HG03135 (cell line): Measurements from ENCODE around the gene ADAM30.

Experiments used
- ATAC-seq: cut with Tn5 transposase; IDR thresholded peaks from one replicate; pipeline ENCODE4 v1.9.1; 2021; ENCODE audit warnings: mild to moderate bottlenecking, moderate library complexity; ENCODE audit not compliant: unreplicated experiment

The ADAM30 gene

DNA sequence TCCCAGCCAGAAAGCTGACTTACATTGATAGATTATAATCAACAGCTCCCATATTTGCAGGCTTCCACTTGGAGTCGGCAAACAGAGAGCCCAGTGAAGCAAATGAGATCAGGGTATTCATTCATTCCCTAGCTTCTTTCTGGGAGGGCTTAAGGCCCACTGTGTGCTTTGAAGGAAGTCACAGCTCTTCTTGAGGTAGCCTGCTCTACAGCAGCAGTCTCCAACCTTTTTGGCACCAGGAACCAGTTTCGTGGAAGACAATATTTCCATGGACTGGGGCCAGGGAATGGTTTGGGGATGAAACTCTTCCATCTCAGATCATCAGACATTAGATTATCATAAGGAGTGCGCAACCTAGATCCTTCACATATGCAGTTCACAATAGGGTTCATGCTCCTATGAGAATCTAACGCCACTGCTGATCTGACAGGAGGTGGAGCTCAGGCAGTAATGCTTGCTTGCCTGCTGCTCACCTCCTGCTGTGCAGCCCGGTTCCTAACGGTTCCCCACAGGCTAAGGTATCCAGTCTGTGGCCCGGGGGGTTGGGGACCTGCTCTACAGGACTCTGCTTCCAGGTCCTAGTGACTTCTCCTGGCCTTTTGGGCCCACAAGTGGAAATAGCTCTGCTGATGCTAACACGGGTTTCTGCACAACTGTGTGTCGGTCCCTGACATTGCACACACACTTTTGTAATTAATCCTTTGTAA is 13.7 kb upstream of the ADAM30 start:
- no peak for ATAC-seq

DNA sequence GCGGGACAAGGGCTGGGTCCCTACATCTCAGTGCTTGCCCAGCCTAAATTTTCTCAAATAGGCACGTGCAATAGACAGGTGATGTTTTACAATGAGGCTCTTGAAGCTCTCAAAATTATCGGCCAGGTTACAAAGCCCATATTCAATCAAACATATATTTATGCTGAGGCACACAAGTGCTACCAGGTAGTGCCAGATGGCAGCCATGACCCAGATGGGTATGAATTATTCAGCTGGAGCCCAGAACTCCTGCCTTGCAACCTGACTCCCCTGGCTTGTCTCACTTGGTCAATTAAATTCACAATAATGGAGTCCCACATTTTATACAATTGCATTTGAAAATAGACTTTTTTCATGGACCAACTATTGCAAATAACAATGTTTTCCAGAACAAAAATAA is 12.3 kb upstream of the ADAM30 start:
- ATAC-seq: no peak

- no peak for ATAC-seq
These were observed 10.8 kb upstream of the ADAM30 start for GRCh38 chr1:119906927-119907652.

GRCh38 chr1:119903443-119903835 is 7.1 kb upstream of the ADAM30 start:
- no peak for ATAC-seq

DNA sequence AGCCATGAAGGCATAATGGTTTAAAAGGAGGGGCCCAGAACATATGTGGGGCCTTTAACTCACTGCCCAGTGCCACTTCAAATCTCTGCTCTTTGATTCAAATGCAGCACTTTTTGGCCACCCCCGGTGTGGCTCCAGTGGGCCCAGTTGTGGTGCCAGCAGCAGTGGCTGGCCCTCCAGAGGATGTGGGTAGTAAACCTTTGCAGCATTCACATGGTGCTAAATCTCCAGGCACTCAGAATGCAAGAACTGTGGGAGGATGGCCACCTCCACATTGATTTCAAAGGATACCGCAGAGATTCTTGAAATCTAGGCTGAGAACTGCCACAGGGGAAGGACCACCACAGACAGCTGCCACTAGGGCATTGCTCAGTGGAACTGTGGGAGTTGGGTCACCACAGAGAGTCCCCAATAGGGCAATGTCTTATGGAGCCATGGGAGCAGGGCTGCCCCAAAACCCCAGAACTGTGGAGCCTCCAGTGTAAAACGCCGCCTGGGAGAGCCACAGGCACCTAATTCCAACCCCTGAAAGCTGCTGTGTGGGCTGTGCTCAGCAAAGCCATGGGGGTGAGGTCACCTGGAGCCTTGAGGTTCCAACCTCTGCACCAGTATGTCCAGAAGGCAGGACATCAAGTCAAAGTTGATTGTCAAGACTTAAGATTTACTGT is 6.6 kb upstream of the ADAM30 start:
- ATAC-seq: no peak

GRCh38 chr1:119898981-119899720 is 2.8 kb upstream of the ADAM30 start:
- ATAC-seq: no peak

- no peak for ATAC-seq
These were observed 2.2 kb upstream of the ADAM30 start for GRCh38 chr1:119898530-119898929.

DNA sequence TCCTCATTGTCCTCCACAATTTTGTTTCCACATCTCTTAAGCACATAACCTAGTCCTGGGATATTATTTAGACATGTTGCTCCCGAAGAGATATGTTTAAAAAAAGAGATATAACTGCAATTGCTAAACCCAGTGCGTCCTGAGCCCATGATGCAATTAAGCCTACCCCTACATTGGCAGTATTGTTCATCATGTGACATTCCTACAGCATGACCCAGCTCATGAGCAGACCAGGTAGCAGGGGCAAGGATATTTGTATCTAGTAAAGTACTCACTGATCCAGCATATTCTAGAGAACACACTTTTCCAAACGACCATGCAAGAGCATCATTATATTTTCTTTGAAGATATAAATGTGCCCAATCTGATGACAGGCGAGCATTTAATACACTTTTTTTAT is 1.2 kb downstream of the ADAM30 start:
- ATAC-seq: no peak

DNA sequence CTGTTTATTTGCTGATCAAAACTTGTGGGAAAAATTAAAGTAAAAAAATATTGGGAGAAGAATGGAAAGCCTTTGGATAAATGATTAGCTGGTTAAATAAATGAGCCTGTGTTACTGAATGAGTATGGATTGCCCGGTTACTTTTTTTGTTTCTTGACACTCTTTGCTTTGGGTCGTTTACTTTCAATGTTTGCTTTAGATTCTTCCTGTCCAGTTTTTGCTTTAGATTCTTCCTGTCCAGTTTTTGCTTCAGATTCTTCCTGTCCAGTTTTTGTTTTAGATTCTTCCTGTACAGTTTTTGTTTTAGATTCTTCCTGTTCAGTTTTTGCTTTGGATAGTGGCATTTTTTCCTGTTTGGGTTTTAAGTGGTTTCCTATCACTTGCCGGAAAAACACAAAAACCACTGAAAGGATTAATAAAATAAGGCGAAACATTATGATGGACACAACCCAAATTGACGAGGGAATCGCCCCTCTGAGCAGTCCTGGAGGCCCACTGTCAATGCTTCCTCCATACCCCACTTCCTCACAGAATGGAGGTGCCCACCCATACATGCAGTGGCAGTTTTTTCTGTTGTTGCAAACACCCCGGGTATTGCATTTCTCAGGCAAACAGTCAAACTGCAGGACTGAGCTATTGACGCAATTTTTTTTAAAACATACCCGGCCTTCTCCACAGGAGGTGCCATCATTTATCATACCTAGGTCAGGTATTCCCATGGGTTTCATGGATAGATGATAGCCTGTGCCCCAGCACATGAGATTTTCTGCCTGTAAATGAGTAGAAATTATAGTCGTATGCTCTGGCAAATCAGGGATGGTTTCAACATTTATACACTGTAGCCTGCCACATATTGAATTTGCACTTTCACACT is 2.3 kb downstream of the ADAM30 start:
- ATAC-seq: no peak

DNA sequence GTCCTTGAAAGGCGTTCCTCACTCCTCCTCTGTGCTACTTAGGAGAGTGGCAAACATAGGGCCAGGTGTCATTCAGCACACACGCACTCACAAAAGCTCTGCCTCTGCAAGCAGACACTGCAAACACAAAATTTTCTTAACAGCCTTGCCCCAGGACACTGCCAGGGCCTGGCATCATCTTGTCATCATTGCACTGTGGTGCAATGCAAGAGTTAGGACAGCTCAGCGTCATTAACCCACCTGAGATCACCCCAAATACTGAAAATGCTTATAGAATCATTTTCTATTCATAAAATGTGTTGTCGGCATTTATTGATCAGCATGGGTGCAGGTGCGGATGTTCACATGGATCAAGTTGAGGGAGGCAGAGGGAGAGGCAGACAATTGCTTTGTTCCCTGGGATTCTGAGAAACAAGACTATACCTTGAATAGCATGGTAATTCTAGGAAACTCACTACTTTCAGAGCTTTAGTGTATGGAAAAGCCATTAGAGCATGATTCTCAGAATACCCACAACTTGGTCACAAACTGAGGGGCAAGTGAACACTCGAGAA is 3.0 kb downstream of the ADAM30 start:
- no peak for ATAC-seq

DNA sequence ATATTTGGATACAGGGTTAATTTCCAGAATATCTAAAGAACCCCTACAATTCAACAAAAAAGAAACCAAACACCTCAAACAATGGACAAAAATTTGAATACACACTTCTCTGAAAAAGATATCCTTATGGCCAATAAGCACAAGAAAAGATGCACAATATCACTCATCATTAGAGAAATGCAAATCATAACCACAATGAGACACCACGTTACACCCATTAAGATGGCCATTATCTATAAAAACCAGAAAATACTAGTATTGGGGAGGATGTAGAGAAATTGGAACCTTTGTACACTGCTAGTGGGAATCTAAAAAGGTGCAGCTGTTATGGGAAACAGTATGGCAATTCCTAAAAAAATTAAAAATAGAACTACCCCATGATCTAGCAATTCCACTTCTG is 4.9 kb downstream of the ADAM30 start:
- no peak for ATAC-seq

DNA sequence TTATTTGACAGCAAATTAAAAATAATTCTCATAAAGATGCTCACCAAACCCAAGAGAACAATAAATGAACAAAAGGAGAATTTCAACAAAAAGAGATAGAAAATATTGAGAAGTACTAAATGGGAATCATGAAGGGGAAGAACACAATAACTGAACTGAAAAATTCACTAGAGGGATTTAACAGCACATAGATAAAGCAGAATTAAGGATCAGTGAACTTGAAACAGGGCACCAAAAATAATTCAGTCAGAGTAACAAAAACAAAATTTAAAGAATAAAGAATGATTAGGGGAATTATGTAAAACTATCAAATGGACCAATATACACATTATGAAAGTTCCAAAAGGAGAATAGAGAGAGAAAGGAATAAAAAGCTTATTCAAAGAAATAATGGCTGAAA is 7.8 kb downstream of the ADAM30 start:
- ATAC-seq: no peak

GRCh38 chr1:119887427-119887826 is 8.9 kb downstream of the ADAM30 start:
- ATAC-seq: no peak

GRCh38 chr1:119885903-119886783 is 10.2 kb downstream of the ADAM30 start:
- no peak for ATAC-seq

GRCh38 chr1:119884711-119885110 is 11.6 kb downstream of the ADAM30 start:
- ATAC-seq: no peak

DNA sequence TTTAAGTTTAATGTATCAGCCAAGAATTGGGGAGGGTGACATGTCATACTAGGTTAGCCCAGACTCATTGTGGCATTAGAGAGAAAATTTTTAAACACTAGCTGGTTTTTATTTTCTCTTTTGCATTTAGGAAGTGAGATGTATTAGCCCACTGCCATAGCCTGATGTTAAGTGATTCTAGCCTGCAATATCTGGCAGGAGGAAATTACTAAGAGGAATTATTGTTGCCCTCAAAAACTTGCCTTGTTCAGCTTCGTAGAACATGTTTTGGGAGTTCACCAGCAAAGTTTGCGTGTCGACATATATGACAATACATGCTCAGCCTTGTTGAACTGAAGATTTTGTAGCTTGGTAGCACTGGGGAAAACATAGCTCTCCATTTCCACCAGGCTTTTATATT is 12.5 kb downstream of the ADAM30 start:
- no peak for ATAC-seq

- no peak for ATAC-seq
These were observed 13.9 kb downstream of the ADAM30 start for GRCh38 chr1:119882132-119883049.
